Nephron (organoid): ENCODE data around the gene JPH2.

Experiments used
- H3K27ac Mint-ChIP-seq, 3 experiments: 2 replicates each; pipeline ENCODE4 v1.8.0; 2020; ENCODE audit warnings: mixed read lengths in 3 of 3, mild to moderate bottlenecking in 2 of 3, moderate library complexity in 1 of 3
- H3K27me3 Mint-ChIP-seq: 2 replicates; pipeline ENCODE4 v1.8.0; 2021; ENCODE audit warnings: low read depth, mild to moderate bottlenecking, moderate library complexity, mixed read lengths
- H3K36me3 Mint-ChIP-seq: 2 replicates; pipeline ENCODE4 v1.8.0; 2020; ENCODE audit warnings: low read depth, mixed read lengths
- H3K4me1 Mint-ChIP-seq: 2 replicates; pipeline ENCODE4 v1.8.0; 2020; ENCODE audit warnings: mixed read lengths
- H3K4me3 Mint-ChIP-seq, 3 experiments: 2 replicates each; pipeline ENCODE4 v1.8.0; 2020; ENCODE audit warnings: mild to moderate bottlenecking in 3 of 3, mixed read lengths in 3 of 3, moderate library complexity in 2 of 3
- H3K9me3 Mint-ChIP-seq: 2 replicates; pipeline ENCODE4 v1.8.0; 2020; ENCODE audit warnings: mixed read lengths
- TF ChIP-seq, protein P1 (sequence below), 3 experiments: fragments of 200-600 bp; sonication (generic); IDR thresholded peaks; one replicate each; pipeline ENCODE4 v1.5.0; 2021; ENCODE audit warnings: antibody characterized with exemption in 3 of 3; ENCODE audit not compliant: unreplicated experiment in 3 of 3

The JPH2 gene

DNA sequence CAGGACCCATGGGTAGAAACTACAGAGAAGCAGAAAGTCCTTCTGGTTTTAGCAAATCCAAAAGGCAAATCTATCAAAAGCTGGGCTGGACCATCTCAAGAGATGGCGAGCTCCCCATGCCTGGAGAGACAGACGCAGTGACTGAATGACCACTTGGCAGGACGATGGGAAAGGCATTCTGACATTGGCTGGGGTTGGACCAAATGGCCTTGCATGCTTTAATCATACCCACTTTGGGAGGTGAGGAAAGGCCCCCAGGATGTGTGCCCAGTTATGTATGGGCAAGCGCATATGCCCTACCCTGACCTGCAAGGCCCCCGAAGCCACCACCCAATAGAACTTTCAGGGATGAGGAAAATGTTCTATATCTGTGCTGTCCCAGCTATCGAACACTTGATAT is 45.1 kb downstream of the JPH2 start:
- peak overlapping the region; percentile 87 to 98 (median 96) for H3K27ac Mint-ChIP-seq
- H3K4me1 Mint-ChIP-seq: peaks cover 74% of the 10 kb centered on the region
- TF ChIP-seq, protein P1, sequence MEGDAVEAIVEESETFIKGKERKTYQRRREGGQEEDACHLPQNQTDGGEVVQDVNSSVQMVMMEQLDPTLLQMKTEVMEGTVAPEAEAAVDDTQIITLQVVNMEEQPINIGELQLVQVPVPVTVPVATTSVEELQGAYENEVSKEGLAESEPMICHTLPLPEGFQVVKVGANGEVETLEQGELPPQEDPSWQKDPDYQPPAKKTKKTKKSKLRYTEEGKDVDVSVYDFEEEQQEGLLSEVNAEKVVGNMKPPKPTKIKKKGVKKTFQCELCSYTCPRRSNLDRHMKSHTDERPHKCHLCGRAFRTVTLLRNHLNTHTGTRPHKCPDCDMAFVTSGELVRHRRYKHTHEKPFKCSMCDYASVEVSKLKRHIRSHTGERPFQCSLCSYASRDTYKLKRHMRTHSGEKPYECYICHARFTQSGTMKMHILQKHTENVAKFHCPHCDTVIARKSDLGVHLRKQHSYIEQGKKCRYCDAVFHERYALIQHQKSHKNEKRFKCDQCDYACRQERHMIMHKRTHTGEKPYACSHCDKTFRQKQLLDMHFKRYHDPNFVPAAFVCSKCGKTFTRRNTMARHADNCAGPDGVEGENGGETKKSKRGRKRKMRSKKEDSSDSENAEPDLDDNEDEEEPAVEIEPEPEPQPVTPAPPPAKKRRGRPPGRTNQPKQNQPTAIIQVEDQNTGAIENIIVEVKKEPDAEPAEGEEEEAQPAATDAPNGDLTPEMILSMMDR (IDR thresholded peaks at IDR 0.05; ENCODE audit: unreplicated experiment in 3 of 3): no peak
- no peaks in the 10 kb centered on the region for H3K9me3 Mint-ChIP-seq
- H3K4me3 Mint-ChIP-seq: no peak overlapping the region
- H3K27me3 Mint-ChIP-seq: peaks cover 12% of the 10 kb centered on the region
- H3K36me3 Mint-ChIP-seq: no peaks in the 10 kb centered on the region

DNA sequence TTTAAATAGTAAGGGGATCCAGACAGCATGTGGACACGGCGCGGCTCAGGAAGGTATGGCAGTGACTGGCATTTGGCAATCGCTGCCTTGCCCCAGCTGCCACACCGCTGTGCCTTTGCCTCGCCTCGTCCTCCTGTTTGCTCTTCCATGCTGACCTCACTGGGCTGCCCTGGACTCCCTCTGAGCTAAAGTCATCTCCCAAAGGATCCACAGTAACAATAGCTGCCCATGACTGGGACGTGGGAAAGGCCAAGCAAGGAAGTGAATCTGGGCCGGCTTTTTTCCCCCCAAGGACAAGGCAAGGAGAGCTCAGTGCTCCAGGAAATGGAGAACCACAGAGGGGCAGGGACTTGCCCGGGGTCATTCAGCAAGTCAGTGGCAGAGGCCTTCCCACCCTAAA is 48.1 kb downstream of the JPH2 start:
- no peaks in the 10 kb centered on the region for H3K9me3 Mint-ChIP-seq
- H3K27me3 Mint-ChIP-seq: peaks cover 11% of the 10 kb centered on the region
- TF ChIP-seq, protein P1 (IDR thresholded peaks at IDR 0.05; ENCODE audit: unreplicated experiment in 3 of 3): no peak
- peaks cover 68% of the 10 kb centered on the region for H3K4me1 Mint-ChIP-seq
- peak overlapping the region; percentile 59 to 95 (median 95) for H3K27ac Mint-ChIP-seq
- H3K4me3 Mint-ChIP-seq: peak overlapping the region in 2 of 3 experiments; percentile 22 to 80
- no peaks in the 10 kb centered on the region for H3K36me3 Mint-ChIP-seq

DNA sequence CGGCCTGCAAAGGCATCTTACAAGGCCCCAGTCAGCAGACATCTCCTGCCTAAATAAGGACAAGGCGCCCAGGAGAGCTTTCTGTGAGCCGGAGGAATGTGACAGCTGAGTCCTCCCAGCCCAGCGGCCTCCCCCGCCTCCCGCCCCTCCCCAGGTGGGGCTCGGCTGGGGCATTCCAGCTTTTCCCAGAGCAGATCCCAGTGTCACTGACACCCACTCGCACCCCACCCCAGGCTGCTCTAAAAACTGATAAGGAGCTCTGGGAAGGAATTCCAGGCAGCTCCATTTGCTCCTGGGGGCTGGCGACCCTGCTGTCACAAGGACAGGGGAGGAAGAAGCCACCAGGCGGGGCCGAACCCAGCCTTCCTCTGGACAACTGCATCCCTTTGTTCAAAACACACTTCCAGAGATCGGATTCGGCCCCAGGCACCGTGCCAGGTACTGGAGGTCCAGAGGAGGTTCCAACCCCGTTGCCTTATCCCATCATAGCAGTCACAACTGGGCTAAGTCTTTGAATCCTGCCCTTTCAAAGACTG is 49.7 kb downstream of the JPH2 start:
- TF ChIP-seq, protein P1 (IDR thresholded peaks at IDR 0.05; ENCODE audit: unreplicated experiment in 3 of 3): no peak
- H3K4me3 Mint-ChIP-seq: peak overlapping the region; percentile 16 to 46 (median 19)
- no peaks in the 10 kb centered on the region for H3K9me3 Mint-ChIP-seq
- H3K27ac Mint-ChIP-seq: peak overlapping the region; percentile 83 to 95 (median 95)
- no peaks in the 10 kb centered on the region for H3K36me3 Mint-ChIP-seq
- H3K27me3 Mint-ChIP-seq: peaks cover 6% of the 10 kb centered on the region
- H3K4me1 Mint-ChIP-seq: peaks cover 57% of the 10 kb centered on the region

DNA sequence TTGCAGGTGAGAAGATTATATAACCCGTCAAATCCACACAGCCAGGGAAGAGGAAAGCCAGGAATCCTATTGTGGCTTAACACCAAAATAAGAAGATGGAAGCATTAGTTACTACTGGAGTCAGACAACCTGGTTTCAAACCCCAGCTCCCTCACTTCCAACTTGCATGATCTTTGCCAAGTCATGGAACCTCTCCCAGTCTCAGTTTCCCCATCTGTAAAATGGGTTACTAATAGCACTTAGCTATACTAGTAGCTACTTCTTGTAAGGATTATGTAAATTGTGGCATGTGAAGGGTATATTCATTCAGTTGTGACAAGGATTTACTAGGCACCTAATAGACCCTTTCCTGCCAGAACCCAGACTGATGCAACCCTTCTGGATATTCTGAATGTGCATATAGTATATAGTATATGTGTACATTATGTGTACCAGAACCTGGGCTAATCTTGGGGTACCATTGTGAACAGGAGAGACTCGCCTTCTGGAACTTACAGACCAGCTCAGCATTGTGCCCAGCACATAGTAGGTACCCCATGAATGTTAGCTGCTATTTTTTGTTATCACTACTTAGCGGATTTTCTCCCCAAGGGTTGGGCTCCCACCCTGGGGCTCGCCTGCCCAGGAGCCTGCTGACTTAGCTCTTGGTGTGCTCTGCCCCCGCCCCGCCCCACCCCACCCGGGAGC is 50.3 kb downstream of the JPH2 start:
- Mint-ChIP-seq H3K27ac (peak overlapping the region in 2 of 3 experiments; percentile 83 to 95), H3K36me3 (no peaks in the 10 kb centered on the region), H3K4me1 (peaks cover 55% of the 10 kb centered on the region), H3K4me3 (no peak overlapping the region), H3K27me3 (no peaks in the 10 kb centered on the region), H3K9me3 (no peaks in the 10 kb centered on the region)
- TF ChIP-seq, protein P1 (IDR thresholded peaks at IDR 0.05; ENCODE audit: unreplicated experiment in 3 of 3): no peak

DNA sequence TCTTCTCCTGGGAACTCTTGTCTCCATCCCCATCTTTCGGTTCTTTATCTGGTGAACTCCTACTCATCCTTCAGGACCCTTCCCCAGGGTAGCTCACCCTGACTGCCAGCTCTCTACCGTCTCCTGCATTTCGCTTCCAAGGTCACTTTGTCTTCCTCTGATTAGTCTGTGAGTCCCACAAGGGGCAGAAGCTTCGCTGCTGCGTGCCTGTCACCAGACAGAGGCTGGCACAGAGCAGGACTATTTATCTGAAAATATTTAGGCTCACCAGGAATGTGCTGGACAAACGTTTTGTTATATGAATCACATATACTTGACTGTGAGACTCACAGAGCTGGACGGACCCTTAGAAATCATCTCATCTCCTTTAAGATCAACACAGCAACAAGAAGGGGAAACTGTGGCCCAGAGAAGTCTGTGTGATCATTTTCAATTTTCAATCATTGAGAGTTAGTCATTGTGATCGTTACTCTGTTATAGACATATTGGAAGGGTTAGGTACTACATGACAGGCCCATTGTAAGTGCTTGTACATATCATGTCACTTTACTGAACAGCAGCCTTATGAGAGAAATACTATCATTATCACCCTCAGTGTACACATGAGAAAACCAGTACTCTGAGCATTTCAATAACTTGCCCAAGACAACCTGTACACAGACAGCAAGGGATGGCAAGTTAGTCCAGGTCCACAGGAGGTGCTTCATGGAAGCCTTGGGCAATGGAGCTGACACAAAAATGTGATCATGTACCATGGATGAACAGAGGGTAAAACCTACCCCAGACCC is 51.4 kb downstream of the JPH2 start:
- no peak overlapping the region for H3K4me3 Mint-ChIP-seq
- TF ChIP-seq, protein P1 (IDR thresholded peaks at IDR 0.05; ENCODE audit: unreplicated experiment in 3 of 3): no peak
- H3K27me3 Mint-ChIP-seq: no peaks in the 10 kb centered on the region
- peaks cover 56% of the 10 kb centered on the region for H3K4me1 Mint-ChIP-seq
- H3K9me3 Mint-ChIP-seq: no peaks in the 10 kb centered on the region
- H3K36me3 Mint-ChIP-seq: no peaks in the 10 kb centered on the region
- H3K27ac Mint-ChIP-seq: peak overlapping the region; percentile 32 to 70 (median 66)
